ENCODE results near the gene CLASP1.

DNA sequence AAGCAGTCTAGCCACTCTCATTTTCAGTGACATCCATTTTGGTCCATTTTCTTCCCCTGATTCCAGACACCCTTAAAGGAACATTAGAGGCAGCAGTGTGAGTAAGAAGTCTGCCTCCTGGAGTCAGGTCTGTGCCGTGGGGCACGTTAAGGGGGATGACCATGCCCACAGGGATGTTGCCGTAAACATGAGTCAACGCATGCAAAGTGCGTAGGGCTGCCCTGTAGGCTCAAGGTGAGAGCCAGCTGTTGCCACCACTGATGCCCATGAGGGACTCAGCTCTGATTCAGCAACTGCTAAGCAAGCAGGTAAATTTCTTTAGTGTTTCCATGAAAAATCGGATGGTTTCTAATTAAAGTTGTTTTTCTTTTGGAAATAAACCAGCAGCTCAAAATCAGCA is 302.9 kb downstream of the CLASP1 start:
- TF ChIP-seq, protein P1, sequence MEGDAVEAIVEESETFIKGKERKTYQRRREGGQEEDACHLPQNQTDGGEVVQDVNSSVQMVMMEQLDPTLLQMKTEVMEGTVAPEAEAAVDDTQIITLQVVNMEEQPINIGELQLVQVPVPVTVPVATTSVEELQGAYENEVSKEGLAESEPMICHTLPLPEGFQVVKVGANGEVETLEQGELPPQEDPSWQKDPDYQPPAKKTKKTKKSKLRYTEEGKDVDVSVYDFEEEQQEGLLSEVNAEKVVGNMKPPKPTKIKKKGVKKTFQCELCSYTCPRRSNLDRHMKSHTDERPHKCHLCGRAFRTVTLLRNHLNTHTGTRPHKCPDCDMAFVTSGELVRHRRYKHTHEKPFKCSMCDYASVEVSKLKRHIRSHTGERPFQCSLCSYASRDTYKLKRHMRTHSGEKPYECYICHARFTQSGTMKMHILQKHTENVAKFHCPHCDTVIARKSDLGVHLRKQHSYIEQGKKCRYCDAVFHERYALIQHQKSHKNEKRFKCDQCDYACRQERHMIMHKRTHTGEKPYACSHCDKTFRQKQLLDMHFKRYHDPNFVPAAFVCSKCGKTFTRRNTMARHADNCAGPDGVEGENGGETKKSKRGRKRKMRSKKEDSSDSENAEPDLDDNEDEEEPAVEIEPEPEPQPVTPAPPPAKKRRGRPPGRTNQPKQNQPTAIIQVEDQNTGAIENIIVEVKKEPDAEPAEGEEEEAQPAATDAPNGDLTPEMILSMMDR (IDR thresholded peaks at IDR 0.05): no peak
- no peak for TF ChIP-seq POLR2A (IDR thresholded peaks at IDR 0.05)
